Testis (tissue), 2 donors: ENCODE measurements around the gene COL26A1.

Experiments
- POLR2A ChIP-seq: fragments of 450-650 bp; IDR thresholded peaks from one replicate; pipeline ENCODE4 v1.6.1; 2017; ENCODE audit warnings: antibody characterized with exemption, mild to moderate bottlenecking, moderate library complexity
- TF ChIP-seq, protein P1 (sequence below), 3 experiments: fragments of 450-650 bp in 2 of 3; fragments of 200-600 bp in 1 of 3; sonication (generic) in 1 of 3; IDR thresholded peaks; one replicate each; pipeline ENCODE4 v1.5.1; 2016 to 2019; ENCODE audit warnings: antibody characterized with exemption in 3 of 3, mild to moderate bottlenecking in 2 of 3, moderate library complexity in 1 of 3

DNA sequence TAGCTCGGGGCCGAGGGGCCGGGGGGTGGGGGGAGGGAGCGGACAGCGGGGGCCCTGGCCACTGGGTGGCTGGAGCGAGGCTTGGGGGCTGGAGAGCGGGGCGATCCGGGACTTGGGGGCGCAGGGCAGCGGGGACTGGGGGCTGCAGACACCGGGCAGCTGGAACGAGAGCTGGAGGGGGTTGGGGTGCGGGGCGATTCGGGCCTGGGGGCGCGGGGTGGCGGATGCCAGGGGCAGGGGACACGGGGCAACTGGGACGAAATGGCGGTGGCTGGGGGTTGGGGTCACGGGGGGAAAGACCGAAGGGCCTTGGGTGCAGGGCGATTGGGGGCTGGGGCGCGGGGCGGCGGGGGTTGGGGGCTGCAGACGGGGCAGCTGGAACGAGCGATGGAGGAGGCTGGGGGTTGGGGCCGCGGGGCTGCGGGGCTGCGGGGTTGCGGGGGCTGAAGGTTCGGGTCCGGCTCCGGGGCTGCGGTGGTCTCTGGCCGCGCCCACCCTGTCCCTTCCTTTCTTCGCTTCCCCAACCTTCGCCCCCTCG, 590 bp downstream of the COL26A1 start:
- TF ChIP-seq, protein P1, sequence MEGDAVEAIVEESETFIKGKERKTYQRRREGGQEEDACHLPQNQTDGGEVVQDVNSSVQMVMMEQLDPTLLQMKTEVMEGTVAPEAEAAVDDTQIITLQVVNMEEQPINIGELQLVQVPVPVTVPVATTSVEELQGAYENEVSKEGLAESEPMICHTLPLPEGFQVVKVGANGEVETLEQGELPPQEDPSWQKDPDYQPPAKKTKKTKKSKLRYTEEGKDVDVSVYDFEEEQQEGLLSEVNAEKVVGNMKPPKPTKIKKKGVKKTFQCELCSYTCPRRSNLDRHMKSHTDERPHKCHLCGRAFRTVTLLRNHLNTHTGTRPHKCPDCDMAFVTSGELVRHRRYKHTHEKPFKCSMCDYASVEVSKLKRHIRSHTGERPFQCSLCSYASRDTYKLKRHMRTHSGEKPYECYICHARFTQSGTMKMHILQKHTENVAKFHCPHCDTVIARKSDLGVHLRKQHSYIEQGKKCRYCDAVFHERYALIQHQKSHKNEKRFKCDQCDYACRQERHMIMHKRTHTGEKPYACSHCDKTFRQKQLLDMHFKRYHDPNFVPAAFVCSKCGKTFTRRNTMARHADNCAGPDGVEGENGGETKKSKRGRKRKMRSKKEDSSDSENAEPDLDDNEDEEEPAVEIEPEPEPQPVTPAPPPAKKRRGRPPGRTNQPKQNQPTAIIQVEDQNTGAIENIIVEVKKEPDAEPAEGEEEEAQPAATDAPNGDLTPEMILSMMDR (IDR thresholded peaks at IDR 0.05) = no peak
- no peak for TF ChIP-seq POLR2A
